Heart left ventricle (tissue), 13 donors: ENCODE measurements around the gene PALM3.

ENCODE experiments used
- CTCF ChIP-seq, 12 donors: fragments of 200-600 bp; sonication (generic) in 4 of 12; IDR thresholded peaks; one replicate each; pipeline versions ENCODE4 v1.5.0 to v1.8.0; 2018 to 2022; ENCODE audit warnings: antibody characterized with exemption in 12 of 12, mild to moderate bottlenecking in 5 of 12
- POLR2A ChIP-seq, 2 donors: fragments of 450-650 bp; IDR thresholded peaks; one replicate each; pipeline ENCODE4 v1.6.1; 2017; ENCODE audit warnings: antibody characterized with exemption in 2 of 2, mild to moderate bottlenecking in 2 of 2, moderate library complexity in 2 of 2
- donor health status: ischemic (EF 13 %, LVEDD 7.1; RV severe dilation, severe dysfunction).
- donor health status: DM: no; HTN: yes; CAD: no.
- donor health status: DM: no; HTN: no; CAD: no.
- donor health status: ischemic (EF 25% LVEDD 6.9; RV normal size, moderate dysfunction).
- donor health status: ischemic (EF 25% LVEDD 5.7; RV mildly dilated, moderate dysfunction).
- donor health status: ischemic (EF 35%, LVEDD 5.7; RV mildly dilated, moderate dysfunction).
- donor health status: nonischemic (EF 11% LVEDD 7.7; RV severe dilation, severe dysfunction).
- donor health status: DM: yes; HTN: yes; CAD: no.
- donor health status: PGD.
- donor health status: ischemic (EF 29% LVEDD 5.4; RV normal size, mild dysfunction).
- donor health status: nonischemic (EF 23%, LVEDD 6.1; RV moderate dilation, normal function).

GRCh38 chr19:14102102-14102696, 40.3 kb upstream of the PALM3 start:
- TF ChIP-seq CTCF (IDR thresholded peaks at IDR 0.05) (no peak), POLR2A (IDR thresholded peaks at IDR 0.05) (no peak)
